ENCODE measurements around the gene FUT1. TPM values are rescaled to one million over a fixed set of nuclear protein-coding genes. Genes with fewer than 3 reads are reported as not detected.
"Not testable (repeated sequence)": the region's sequence is repeated elsewhere in the genome, so short reads cannot be mapped to it uniquely, and the experiment has no call there.

FUT1 gene
- polyA plus RNA-seq, 1 donor (not counting 4 experiments of a cell fraction or from before 2014, with no cell fraction given) = 3.7 TPM

DNA sequence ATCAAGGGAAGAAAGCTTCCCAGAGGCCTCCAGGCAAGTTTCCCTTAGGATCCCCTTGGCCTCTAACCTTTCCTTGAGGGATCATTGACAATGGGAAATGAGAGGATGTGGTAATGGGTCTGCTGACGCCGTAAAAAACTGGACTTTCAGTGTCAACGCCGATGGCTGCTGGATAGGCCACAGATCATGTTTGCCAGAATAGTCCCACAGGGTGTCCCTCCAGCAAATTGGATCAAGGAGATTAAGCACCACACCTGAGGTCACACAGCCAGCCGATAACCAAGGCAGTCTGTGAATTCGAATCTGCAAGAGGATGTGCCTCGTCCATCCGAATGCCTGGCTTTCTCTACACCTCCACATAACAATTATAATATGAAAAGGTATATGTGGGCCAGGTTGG is 40.8 kb upstream of the FUT1 start:
- H3K27ac ChIP-seq (ENCODE audit: control insufficient read depth, insufficient read depth, low read length) = no peak overlapping the region
- no peaks in the 10 kb centered on the region for H3K79me2 ChIP-seq (ENCODE audit: control insufficient read depth, insufficient read depth, low read length)
- no peaks in the 10 kb centered on the region for H3K9me3 ChIP-seq (ENCODE audit: control insufficient read depth, low read depth, low read length)
- no peak for TF ChIP-seq EZH2 (IDR thresholded peaks at IDR 0.05; ENCODE audit: low read length)
- TF ChIP-seq, protein P1, sequence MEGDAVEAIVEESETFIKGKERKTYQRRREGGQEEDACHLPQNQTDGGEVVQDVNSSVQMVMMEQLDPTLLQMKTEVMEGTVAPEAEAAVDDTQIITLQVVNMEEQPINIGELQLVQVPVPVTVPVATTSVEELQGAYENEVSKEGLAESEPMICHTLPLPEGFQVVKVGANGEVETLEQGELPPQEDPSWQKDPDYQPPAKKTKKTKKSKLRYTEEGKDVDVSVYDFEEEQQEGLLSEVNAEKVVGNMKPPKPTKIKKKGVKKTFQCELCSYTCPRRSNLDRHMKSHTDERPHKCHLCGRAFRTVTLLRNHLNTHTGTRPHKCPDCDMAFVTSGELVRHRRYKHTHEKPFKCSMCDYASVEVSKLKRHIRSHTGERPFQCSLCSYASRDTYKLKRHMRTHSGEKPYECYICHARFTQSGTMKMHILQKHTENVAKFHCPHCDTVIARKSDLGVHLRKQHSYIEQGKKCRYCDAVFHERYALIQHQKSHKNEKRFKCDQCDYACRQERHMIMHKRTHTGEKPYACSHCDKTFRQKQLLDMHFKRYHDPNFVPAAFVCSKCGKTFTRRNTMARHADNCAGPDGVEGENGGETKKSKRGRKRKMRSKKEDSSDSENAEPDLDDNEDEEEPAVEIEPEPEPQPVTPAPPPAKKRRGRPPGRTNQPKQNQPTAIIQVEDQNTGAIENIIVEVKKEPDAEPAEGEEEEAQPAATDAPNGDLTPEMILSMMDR (optimal IDR thresholded peaks at IDR 0.05 in 1 of 3, IDR thresholded peaks at IDR 0.05 in 1 of 3, conservative IDR thresholded peaks at IDR 0.05 in 1 of 3; ENCODE audit: extremely low read depth in 1 of 3, insufficient read depth in 2 of 3, low read length in 3 of 3) = no peak
- H3K4me1 ChIP-seq (ENCODE audit: control insufficient read depth, extremely low read depth, insufficient read depth, low read length) = peaks cover 6% of the 10 kb centered on the region
- no peak overlapping the region for H3K9ac ChIP-seq (ENCODE audit: control insufficient read depth, extremely low read depth, insufficient read depth, low read length)
- H4K20me1 ChIP-seq (ENCODE audit: control insufficient read depth, extremely low read depth, insufficient read depth, low read length) = no peaks in the 10 kb centered on the region
- no peaks in the 10 kb centered on the region for H3K36me3 ChIP-seq (ENCODE audit: control insufficient read depth in 2 of 2, extremely low read depth in 1 of 2, insufficient read depth in 2 of 2, low read length in 2 of 2)
- H3K27me3 ChIP-seq (ENCODE audit: control insufficient read depth, extremely low read depth, insufficient read depth, low read length) = no peaks in the 10 kb centered on the region
- H3K9me1 ChIP-seq (ENCODE audit: control insufficient read depth, extremely low read depth, insufficient read depth, low read length) = no peaks in the 10 kb centered on the region
- FAIRE-seq (no peak), DNase-seq (ENCODE audit: low read depth, low spot score) (no peak)
- dilution Hi-C loops (cut with MboI; ENCODE audit: extremely low pct_ligation_motif_present, low sequenced_read_pairs) = no loop called here
- no peak overlapping the region for H3K4me2 ChIP-seq (ENCODE audit: control insufficient read depth, extremely low read depth, insufficient read depth, low read depth, low read length)
- no peak overlapping the region for H2AFZ ChIP-seq (ENCODE audit: control insufficient read depth, low read length)
- H3K4me3 ChIP-seq (ENCODE audit: control insufficient read depth in 2 of 3, extremely low read depth in 1 of 3, insufficient read depth in 2 of 3, low read depth in 1 of 3, low read length in 3 of 3) = no peak overlapping the region

- FAIRE-seq = not testable (repeated sequence)
Observed at GRCh38 chr19:48787331-48787730, 34.9 kb upstream of the FUT1 start.

GRCh38 chr19:48786422-48786821 is 34.0 kb upstream of the FUT1 start:
- dilution Hi-C loops (cut with MboI; ENCODE audit: extremely low pct_ligation_motif_present, low sequenced_read_pairs) = not testable (repeated sequence)

More at GRCh38 chr19:48787331-48787730, 34.9 kb upstream of the FUT1 start:
- H3K79me2 ChIP-seq (ENCODE audit: control insufficient read depth, insufficient read depth, low read length); H3K27ac ChIP-seq (ENCODE audit: control insufficient read depth, insufficient read depth, low read length); dilution Hi-C loops (cut with MboI; ENCODE audit: extremely low pct_ligation_motif_present, low sequenced_read_pairs); H3K27me3 ChIP-seq (ENCODE audit: control insufficient read depth, extremely low read depth, insufficient read depth, low read length); H3K9me1 ChIP-seq (ENCODE audit: control insufficient read depth, extremely low read depth, insufficient read depth, low read length); H3K36me3 ChIP-seq (ENCODE audit: control insufficient read depth in 2 of 2, extremely low read depth in 1 of 2, insufficient read depth in 2 of 2, low read length in 2 of 2); DNase-seq (ENCODE audit: low read depth, low spot score); H4K20me1 ChIP-seq (ENCODE audit: control insufficient read depth, extremely low read depth, insufficient read depth, low read length); H3K4me3 ChIP-seq (ENCODE audit: control insufficient read depth in 2 of 3, extremely low read depth in 1 of 3, insufficient read depth in 2 of 3, low read depth in 1 of 3, low read length in 3 of 3); H3K4me1 ChIP-seq (ENCODE audit: control insufficient read depth, extremely low read depth, insufficient read depth, low read length); H3K9ac ChIP-seq (ENCODE audit: control insufficient read depth, extremely low read depth, insufficient read depth, low read length); H3K9me3 ChIP-seq (ENCODE audit: control insufficient read depth, low read depth, low read length): not testable (repeated sequence)
- peak overlapping the region; percentile 56 for H2AFZ ChIP-seq (ENCODE audit: control insufficient read depth, low read length)
- peak overlapping the region; percentile 66 for H3K4me2 ChIP-seq (ENCODE audit: control insufficient read depth, extremely low read depth, insufficient read depth, low read depth, low read length)

More at GRCh38 chr19:48786422-48786821, 34.0 kb upstream of the FUT1 start:
- H4K20me1 ChIP-seq (ENCODE audit: control insufficient read depth, extremely low read depth, insufficient read depth, low read length); H3K9me3 ChIP-seq (ENCODE audit: control insufficient read depth, low read depth, low read length); H3K4me2 ChIP-seq (ENCODE audit: control insufficient read depth, extremely low read depth, insufficient read depth, low read depth, low read length); DNase-seq (ENCODE audit: low read depth, low spot score); FAIRE-seq; H3K4me3 ChIP-seq (ENCODE audit: control insufficient read depth in 2 of 3, extremely low read depth in 1 of 3, insufficient read depth in 2 of 3, low read depth in 1 of 3, low read length in 3 of 3); H3K27me3 ChIP-seq (ENCODE audit: control insufficient read depth, extremely low read depth, insufficient read depth, low read length); H2AFZ ChIP-seq (ENCODE audit: control insufficient read depth, low read length); H3K9ac ChIP-seq (ENCODE audit: control insufficient read depth, extremely low read depth, insufficient read depth, low read length); H3K79me2 ChIP-seq (ENCODE audit: control insufficient read depth, insufficient read depth, low read length); H3K9me1 ChIP-seq (ENCODE audit: control insufficient read depth, extremely low read depth, insufficient read depth, low read length); H3K4me1 ChIP-seq (ENCODE audit: control insufficient read depth, extremely low read depth, insufficient read depth, low read length); H3K27ac ChIP-seq (ENCODE audit: control insufficient read depth, insufficient read depth, low read length); H3K36me3 ChIP-seq (ENCODE audit: control insufficient read depth in 2 of 2, extremely low read depth in 1 of 2, insufficient read depth in 2 of 2, low read length in 2 of 2): not testable (repeated sequence)
